ENCODE results near the gene RETREG3.

- TF ChIP-seq POLR2AphosphoS5 (IDR thresholded peaks at IDR 0.05; ENCODE audit: borderline replicate concordance, low read depth, low read length) (peak; percentile 60), EZH2 (IDR thresholded peaks at IDR 0.05) (no peak)
Observed at GRCh38 chr17:42536048-42536371, 73.2 kb downstream of the RETREG3 start, which contains the start of gene NAGLU.

Data from SK-N-MC (cell line).